Neuronal stem cell (in vitro differentiated cells): ENCODE data around the gene ASIP.
"Not testable (repeated sequence)": the region's sequence is repeated elsewhere in the genome, so short reads cannot be mapped to it uniquely, and the experiment has no call there.

ENCODE experiments used
- DNase-seq: peaks from one replicate; pipeline ENCODE4 v3.0.0-alpha.2; 2013; ENCODE audit warnings: low spot score
- H2AFZ ChIP-seq: one replicate; pipeline ENCODE4 v1.6.1; 2013; ENCODE audit warnings: mild to moderate bottlenecking, low read length, inconsistent platforms
- H2AK5ac ChIP-seq: 2 replicates; pipeline ENCODE4 v1.6.1; 2013; ENCODE audit warnings: low read depth, mild to moderate bottlenecking, inconsistent platforms, low read length, moderate library complexity, mixed read lengths
- H2BK120ac ChIP-seq: 2 replicates; pipeline ENCODE4 v1.6.1; 2013; ENCODE audit warnings: low read depth, mild to moderate bottlenecking, inconsistent platforms, low read length, moderate library complexity, mixed read lengths
- H2BK12ac ChIP-seq: one replicate; pipeline ENCODE4 v1.6.1; 2013; ENCODE audit warnings: low read length, inconsistent platforms
- H2BK15ac ChIP-seq: 2 replicates; pipeline ENCODE4 v1.6.1; 2013; ENCODE audit warnings: mild to moderate bottlenecking, low read length, inconsistent platforms, mixed read lengths
- H2BK5ac ChIP-seq: one replicate; pipeline ENCODE4 v1.6.1; 2013; ENCODE audit warnings: inconsistent platforms, mild to moderate bottlenecking, low read length, moderate library complexity
- H3K14ac ChIP-seq: one replicate; pipeline ENCODE4 v1.6.1; 2013; ENCODE audit warnings: low read length, inconsistent platforms
- H3K18ac ChIP-seq: 2 replicates; pipeline ENCODE4 v1.6.1; 2013; ENCODE audit warnings: low read length, inconsistent platforms
- H3K23ac ChIP-seq: 2 replicates; pipeline ENCODE4 v1.6.1; 2013; ENCODE audit warnings: low read depth, mild to moderate bottlenecking, mixed read lengths, low read length, inconsistent platforms; ENCODE audit not compliant: poor library complexity
- H3K27ac ChIP-seq: replicated peaks from 3 replicates; pipeline ENCODE4 v1.5.1; 2013; ENCODE audit warnings: low read length, inconsistent platforms
- H3K27me3 ChIP-seq, 3 experiments: 2 replicates each; pipeline ENCODE4 v1.6.1; 2013; ENCODE audit warnings: low read length in 3 of 3, mild to moderate bottlenecking in 2 of 3, inconsistent platforms in 1 of 3, low read depth in 1 of 3, mixed read lengths in 1 of 3, moderate library complexity in 1 of 3; ENCODE audit not compliant: control insufficient read depth in 3 of 3, insufficient read depth in 3 of 3
- H3K36me3 ChIP-seq, 2 donors: replicated peaks in 1 of 2; 2 replicates each; pipeline ENCODE4 v1.6.1; 2013; ENCODE audit warnings: low read length in 2 of 2; ENCODE audit not compliant: control insufficient read depth in 2 of 2, insufficient read depth in 2 of 2
- H3K4ac ChIP-seq: 2 replicates; pipeline ENCODE4 v1.6.1; 2013; ENCODE audit warnings: inconsistent platforms, mild to moderate bottlenecking, low read length, moderate library complexity
- H3K4me1 ChIP-seq, 2 donors: 1 replicate in 1 of 2; 2 replicates in 1 of 2; pipeline ENCODE4 v1.6.1; 2013; ENCODE audit warnings: low read length in 2 of 2, low read depth in 1 of 2; ENCODE audit not compliant: control insufficient read depth in 2 of 2, insufficient read depth in 1 of 2
- H3K4me2 ChIP-seq: one replicate; pipeline ENCODE4 v1.6.1; 2013; ENCODE audit warnings: mild to moderate bottlenecking, low read length, inconsistent platforms; ENCODE audit not compliant: insufficient read depth, poor library complexity, severe bottlenecking
- H3K4me3 ChIP-seq, 2 donors: 2 replicates each; pipeline ENCODE4 v1.5.1; 2013; ENCODE audit warnings: low read length in 2 of 2, mild to moderate bottlenecking in 2 of 2, inconsistent platforms in 1 of 2, moderate library complexity in 1 of 2
- H3K79me1 ChIP-seq: one replicate; pipeline ENCODE4 v1.6.1; 2013; ENCODE audit warnings: low read depth, mild to moderate bottlenecking, inconsistent platforms, low read length, moderate library complexity
- H3K9ac ChIP-seq: one replicate; pipeline ENCODE4 v1.6.1; 2013; ENCODE audit warnings: mild to moderate bottlenecking, low read depth, low read length, inconsistent platforms; ENCODE audit not compliant: poor library complexity
- H3K9me3 ChIP-seq, 2 donors: replicated peaks in 1 of 2; 2 replicates each; pipeline versions ENCODE3 to v1.6.1; 2013; ENCODE audit warnings: low read length in 2 of 2, mild to moderate bottlenecking in 2 of 2, inconsistent platforms in 1 of 2, low read depth in 1 of 2, mixed read lengths in 1 of 2, moderate library complexity in 1 of 2; ENCODE audit not compliant: control insufficient read depth in 2 of 2, insufficient read depth in 1 of 2
- H4K8ac ChIP-seq: one replicate; pipeline ENCODE4 v1.6.1; 2013; ENCODE audit warnings: low read depth, mild to moderate bottlenecking, inconsistent platforms, low read length, moderate library complexity
- H4K91ac ChIP-seq: one replicate; pipeline ENCODE4 v1.6.1; 2013; ENCODE audit warnings: low read length, low read depth, mild to moderate bottlenecking, inconsistent platforms; ENCODE audit not compliant: poor library complexity
- whole genome bisulfite sequencing, 2 donors: extraction: QIAGEN DNeasy Blood & Tissue Kit; methylation state at CpG; one replicate each; pipeline ENCODE4 v1.1.7; 2013; ENCODE audit warnings: missing lambda C conversion rate in 2 of 2, mixed read lengths in 1 of 2; ENCODE audit not compliant: insufficient read length in 2 of 2, insufficient replicate concordance in 1 of 2; ENCODE audit errors: extremely low coverage in 2 of 2; 5-methylcytosine and 5-hydroxymethylcytosine counted together

Gene ASIP

GRCh38 chr20:34252431-34253086 is 11.3 kb downstream of the ASIP start:
- not testable (repeated sequence) for H3K18ac ChIP-seq, H2BK15ac ChIP-seq, H4K8ac ChIP-seq, H3K4me3 ChIP-seq, H3K27ac ChIP-seq, H2AFZ ChIP-seq, H2BK120ac ChIP-seq, H2BK5ac ChIP-seq, H2AK5ac ChIP-seq, H3K14ac ChIP-seq, H3K4me1 ChIP-seq, H3K4ac ChIP-seq, H3K23ac ChIP-seq, H3K79me1 ChIP-seq, DNase-seq, H3K9ac ChIP-seq, H3K36me3 ChIP-seq, H3K9me3 ChIP-seq, H2BK12ac ChIP-seq, H3K4me2 ChIP-seq, H3K27me3 ChIP-seq, H4K91ac ChIP-seq
- WGBS, 2 donors, result no CpG with 5 or more reads among the region's 7 CpGs

GRCh38 chr20:34254979-34255378 is 13.8 kb downstream of the ASIP start:
- Histone ChIP-seq H3K36me3 (no peaks in the 10 kb centered on the region), H2AFZ (no peak overlapping the region), H3K4me2 (no peak overlapping the region), H4K8ac (no peak overlapping the region), H3K23ac (no peak overlapping the region), H3K27ac (no peak overlapping the region), H2BK120ac (no peak overlapping the region), H3K4me3 (no peak overlapping the region), H3K18ac (no peak overlapping the region), H3K14ac (no peak overlapping the region), H2AK5ac (no peak overlapping the region), H4K91ac (no peak overlapping the region), H3K27me3 (no peaks in the 10 kb centered on the region), H3K79me1 (no peaks in the 10 kb centered on the region), H3K4me1 (peaks cover 2 to 6% of the 10 kb centered on the region in 2 donors), H2BK12ac (no peak overlapping the region), H3K9me3 (no peaks in the 10 kb centered on the region), H3K9ac (no peak overlapping the region), H2BK15ac (no peak overlapping the region), H2BK5ac (no peak overlapping the region), H3K4ac (no peak overlapping the region)
- no CpG with 5 or more reads among the region's 1 CpG for WGBS, 2 donors
- no peak for DNase-seq

GRCh38 chr20:34256629-34257124 is 15.5 kb downstream of the ASIP start:
- no peak overlapping the region for H3K23ac ChIP-seq
- H4K8ac ChIP-seq, result no peak overlapping the region
- no peak overlapping the region for H2BK120ac ChIP-seq
- no peak overlapping the region for H3K27ac ChIP-seq
- H3K4me3 ChIP-seq, result no peak overlapping the region
- H2AK5ac ChIP-seq, result no peak overlapping the region
- no peak overlapping the region for H3K14ac ChIP-seq
- H4K91ac ChIP-seq, result no peak overlapping the region
- H3K36me3 ChIP-seq, result no peaks in the 10 kb centered on the region
- whole genome bisulfite sequencing, 2 donors, result no CpG with 5 or more reads among the region's 5 CpGs
- no peaks in the 10 kb centered on the region for H3K9me3 ChIP-seq
- H3K27me3 ChIP-seq, result no peaks in the 10 kb centered on the region
- H3K4me2 ChIP-seq, result no peak overlapping the region
- H3K18ac ChIP-seq, result no peak overlapping the region
- H3K4me1 ChIP-seq, result peaks cover 2 to 4% of the 10 kb centered on the region in 2 donors
- no peak for DNase-seq
- no peak overlapping the region for H2BK12ac ChIP-seq
- H3K79me1 ChIP-seq, result no peaks in the 10 kb centered on the region
- no peak overlapping the region for H3K9ac ChIP-seq
- H3K4ac ChIP-seq, result no peak overlapping the region
- no peak overlapping the region for H2AFZ ChIP-seq
- no peak overlapping the region for H2BK5ac ChIP-seq
- H2BK15ac ChIP-seq, result no peak overlapping the region

GRCh38 chr20:34260208-34260942 is 19.2 kb downstream of the ASIP start:
- no peak overlapping the region for H2BK12ac ChIP-seq
- no peaks in the 10 kb centered on the region for H3K9me3 ChIP-seq
- no peak overlapping the region for H3K23ac ChIP-seq
- H3K14ac ChIP-seq, result no peak overlapping the region
- no peak overlapping the region for H3K4ac ChIP-seq
- H4K8ac ChIP-seq, result no peak overlapping the region
- no CpG with 5 or more reads among the region's 5 CpGs for WGBS, 2 donors
- no peak overlapping the region for H3K4me2 ChIP-seq
- peaks cover 0 to 2% of the 10 kb centered on the region in 2 donors for H3K36me3 ChIP-seq
- H2AFZ ChIP-seq, result no peak overlapping the region
- H3K4me1 ChIP-seq, result peaks cover 7 to 8% of the 10 kb centered on the region in 2 donors
- H3K18ac ChIP-seq, result no peak overlapping the region
- H4K91ac ChIP-seq, result no peak overlapping the region
- H3K9ac ChIP-seq, result no peak overlapping the region
- H2AK5ac ChIP-seq, result no peak overlapping the region
- H3K4me3 ChIP-seq, result no peak overlapping the region
- no peak overlapping the region for H2BK5ac ChIP-seq
- H3K27ac ChIP-seq, result no peak overlapping the region
- no peak overlapping the region for H2BK120ac ChIP-seq
- no peak for DNase-seq
- H3K27me3 ChIP-seq, result no peaks in the 10 kb centered on the region
- H3K79me1 ChIP-seq, result no peaks in the 10 kb centered on the region
- H2BK15ac ChIP-seq, result no peak overlapping the region
